ENCODE data around the gene EVC. TPM values are rescaled to one million over a fixed set of nuclear protein-coding genes. Genes with fewer than 3 reads are reported as not detected.

Gene EVC
- total and polyA plus RNA-seq, 2 of the 8 experiments (the other 6 are each of a cell fraction or from before 2014, with no cell fraction given), result 2.6 to 9.8 TPM

GRCh38 chr4:5746829-5747737 lies 36.1 kb downstream of the EVC start:
- no peak overlapping the region for H3K23ac ChIP-seq (ENCODE audit: insufficient read length)
- peaks cover 0 to 12% (median 9%) of the 10 kb centered on the region in 4 experiments; a peak in 6 of 7 replicates for H3K4me1 ChIP-seq (replicated peaks in 1 of 4; ENCODE audit: control insufficient read depth in 3 of 4, insufficient read depth in 4 of 4, low read length in 3 of 4)
- H4K20me1 ChIP-seq (replicated peaks in 1 of 2; ENCODE audit: control insufficient read depth in 1 of 2, insufficient read depth in 2 of 2, low read length in 2 of 2), result no peaks in the 10 kb centered on the region
- H3K9ac ChIP-seq (replicated peaks in 1 of 4; ENCODE audit: extremely low read depth in 1 of 4, low read depth in 3 of 4, low read length in 3 of 4), result no peak overlapping the region
- H4K5ac ChIP-seq (ENCODE audit: insufficient read length, low read depth, low read length), result no peak overlapping the region
- no peak overlapping the region for H4K8ac ChIP-seq (ENCODE audit: extremely low read depth, insufficient read depth, low read length)
- H3K14ac ChIP-seq (ENCODE audit: insufficient read length), result no peak overlapping the region
- POLR2A ChIA-PET (ENCODE audit: partially characterized antibody), result interaction anchor here (1.3 kb wide), 1 partner anchor 11 kb away, joined by 5 read pairs; no protein-coding TSS in a partner anchor
- peaks cover 0 to 3% of the 10 kb centered on the region in 2 experiments; a peak in 1 of 4 replicates for H3K9me3 ChIP-seq (ENCODE audit: insufficient read depth in 2 of 2, low read depth in 1 of 2, low read length in 1 of 2)
- no peak overlapping the region for H3K18ac ChIP-seq (ENCODE audit: extremely low read depth, low read length)
- no peaks in the 10 kb centered on the region for H3K79me2 ChIP-seq (ENCODE audit: control insufficient read depth in 1 of 2, insufficient read depth in 2 of 2, low read length in 2 of 2)
- no peak overlapping the region for H3K4me3 ChIP-seq (ENCODE audit: extremely low read depth in 1 of 4, insufficient read depth in 2 of 4, low read depth in 3 of 4, low read length in 4 of 4)
- no peak overlapping the region for H2AK5ac ChIP-seq (ENCODE audit: low read depth, low read length)
- H2BK120ac ChIP-seq (replicated peaks; ENCODE audit: low read depth, low read length), result no peak overlapping the region
- TF ChIP-seq SRF (IDR thresholded peaks at IDR 0.05; ENCODE audit: low read depth, low read length) (no peak), ASH2L (IDR thresholded peaks at IDR 0.05; ENCODE audit: low read length) (no peak), TAF7 (optimal IDR thresholded peaks at IDR 0.05; ENCODE audit: borderline replicate concordance, low read depth, low read length) (no peak), TAF1 (IDR thresholded peaks at IDR 0.05; ENCODE audit: low read depth, low read length) (no peak), MAX (IDR thresholded peaks at IDR 0.05) (no peak), SAP30 (IDR thresholded peaks at IDR 0.05; ENCODE audit: insufficient read depth, insufficient replicate concordance, low read length) (no peak), SIX5 (IDR thresholded peaks at IDR 0.05; ENCODE audit: low read depth, low read length) (no peak), NANOG (IDR thresholded peaks at IDR 0.05; ENCODE audit: insufficient read depth, low read depth, low read length, poor library complexity, severe bottlenecking) (no peak), RXRA (IDR thresholded peaks at IDR 0.05; ENCODE audit: insufficient read depth, low read depth, low read length) (no peak), JUN (IDR thresholded peaks at IDR 0.05; ENCODE audit: low read depth, low read length) (no peak)
- FAIRE-seq (no peak), DNase-seq (ENCODE audit: low read depth in 1 of 2, low spot score in 2 of 2) (no peak)
- H3K4ac ChIP-seq (replicated peaks; ENCODE audit: insufficient read length, low read depth, low read length), result no peak overlapping the region
- H3K27ac ChIP-seq (ENCODE audit: low read depth, low read length), result no peak overlapping the region
- no peak overlapping the region for H2BK20ac ChIP-seq (ENCODE audit: low read length)
- H3K27me3 ChIP-seq (replicated peaks in 1 of 4; ENCODE audit: control insufficient read depth in 3 of 4, extremely low read depth in 1 of 4, insufficient read depth in 3 of 4, low read length in 3 of 4), result peaks cover 0 to 2% (median 0%) of the 10 kb centered on the region in 4 experiments; a peak in 1 of 7 replicates
- no peaks in the 10 kb centered on the region for H3K79me1 ChIP-seq (ENCODE audit: low read depth, low read length)
- CTCF ChIA-PET (ENCODE audit: partially characterized antibody), result no interaction called here
- WGBS, 2 experiments (ENCODE audit: extremely low coverage in 1 of 2, insufficient coverage in 1 of 2, insufficient read length in 1 of 2, insufficient replicate concordance in 2 of 2, low coverage in 1 of 2, low lambda C conversion rate in 2 of 2, missing lambda C conversion rate in 1 of 2), result 83% methylated on average over 12 of the region's 12 CpGs; no CpG with 5 or more reads in 1 of the 2 experiments
- peaks cover 10% of the 10 kb centered on the region; the same call in 1 of the 2 replicates for H3K23me2 ChIP-seq (ENCODE audit: low read depth, low read length)
- H2BK12ac ChIP-seq (ENCODE audit: low read depth, low read length), result no peak overlapping the region
- H2BK5ac ChIP-seq (ENCODE audit: low read depth, low read length), result no peak overlapping the region
- H2BK15ac ChIP-seq (ENCODE audit: low read length), result no peak overlapping the region
- no peak overlapping the region for H3K4me2 ChIP-seq (ENCODE audit: insufficient read depth in 1 of 2, low read depth in 2 of 2, low read length in 2 of 2)
- no peak overlapping the region for H4K91ac ChIP-seq (replicated peaks; ENCODE audit: insufficient read length, low read length)
- H2AFZ ChIP-seq (ENCODE audit: low read length), result no peak overlapping the region
- H3K56ac ChIP-seq (replicated peaks; ENCODE audit: insufficient read length, low read depth, low read length), result no peak overlapping the region
- H3K36me3 ChIP-seq (ENCODE audit: control insufficient read depth in 2 of 4, insufficient read depth in 4 of 4, low read length in 3 of 4), result peaks cover 0 to 25% (median 16%) of the 10 kb centered on the region in 4 experiments; a peak in 5 of 8 replicates

Data from H1 (cell line).